ENCODE data around the gene NOP53.

DNA sequence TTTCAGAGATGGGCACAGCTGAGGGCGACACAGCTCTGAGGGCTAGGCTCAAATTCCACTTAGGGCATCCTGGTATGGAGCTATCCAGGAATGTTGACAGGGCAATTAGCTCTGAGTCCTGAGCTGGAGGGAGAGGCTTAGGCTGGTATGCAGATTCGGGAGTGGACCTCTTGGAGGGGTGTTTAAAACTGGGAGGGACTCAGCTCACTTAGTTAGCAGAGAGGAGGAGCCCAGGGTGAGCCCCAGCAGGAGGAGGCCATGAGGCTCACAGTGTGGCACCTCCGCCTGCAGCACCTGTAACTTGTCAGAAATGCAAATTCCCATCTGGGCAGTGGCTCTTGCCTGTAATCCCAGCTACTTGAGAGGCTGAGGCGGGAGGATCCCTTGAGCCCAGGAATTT lies 10.2 kb upstream of the NOP53 start:
- TF ChIP-seq POLR2A (IDR thresholded peaks at IDR 0.05; ENCODE audit: insufficient read depth in 1 of 2, low read depth in 2 of 2, low read length in 2 of 2) (no peak), EZH2 (conservative IDR thresholded peaks at IDR 0.05; ENCODE audit: low read depth, low read length) (no peak), ATF1 (CRISPR knock-in tag; IDR thresholded peaks at IDR 0.05) (no peak), TAF1 (CRISPR knock-in tag; IDR thresholded peaks at IDR 0.05) (no peak), TCF12 (IDR thresholded peaks at IDR 0.05) (no peak), TCF12 (CRISPR knock-in tag; IDR thresholded peaks at IDR 0.05) (no peak), PAX8 (CRISPR knock-in tag; IDR thresholded peaks at IDR 0.05; ENCODE audit: borderline replicate concordance) (no peak)
- TF ChIP-seq, protein P1, sequence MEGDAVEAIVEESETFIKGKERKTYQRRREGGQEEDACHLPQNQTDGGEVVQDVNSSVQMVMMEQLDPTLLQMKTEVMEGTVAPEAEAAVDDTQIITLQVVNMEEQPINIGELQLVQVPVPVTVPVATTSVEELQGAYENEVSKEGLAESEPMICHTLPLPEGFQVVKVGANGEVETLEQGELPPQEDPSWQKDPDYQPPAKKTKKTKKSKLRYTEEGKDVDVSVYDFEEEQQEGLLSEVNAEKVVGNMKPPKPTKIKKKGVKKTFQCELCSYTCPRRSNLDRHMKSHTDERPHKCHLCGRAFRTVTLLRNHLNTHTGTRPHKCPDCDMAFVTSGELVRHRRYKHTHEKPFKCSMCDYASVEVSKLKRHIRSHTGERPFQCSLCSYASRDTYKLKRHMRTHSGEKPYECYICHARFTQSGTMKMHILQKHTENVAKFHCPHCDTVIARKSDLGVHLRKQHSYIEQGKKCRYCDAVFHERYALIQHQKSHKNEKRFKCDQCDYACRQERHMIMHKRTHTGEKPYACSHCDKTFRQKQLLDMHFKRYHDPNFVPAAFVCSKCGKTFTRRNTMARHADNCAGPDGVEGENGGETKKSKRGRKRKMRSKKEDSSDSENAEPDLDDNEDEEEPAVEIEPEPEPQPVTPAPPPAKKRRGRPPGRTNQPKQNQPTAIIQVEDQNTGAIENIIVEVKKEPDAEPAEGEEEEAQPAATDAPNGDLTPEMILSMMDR (CRISPR knock-in tag; IDR thresholded peaks at IDR 0.05) = no peak
- TF ChIP-seq, protein P2, sequence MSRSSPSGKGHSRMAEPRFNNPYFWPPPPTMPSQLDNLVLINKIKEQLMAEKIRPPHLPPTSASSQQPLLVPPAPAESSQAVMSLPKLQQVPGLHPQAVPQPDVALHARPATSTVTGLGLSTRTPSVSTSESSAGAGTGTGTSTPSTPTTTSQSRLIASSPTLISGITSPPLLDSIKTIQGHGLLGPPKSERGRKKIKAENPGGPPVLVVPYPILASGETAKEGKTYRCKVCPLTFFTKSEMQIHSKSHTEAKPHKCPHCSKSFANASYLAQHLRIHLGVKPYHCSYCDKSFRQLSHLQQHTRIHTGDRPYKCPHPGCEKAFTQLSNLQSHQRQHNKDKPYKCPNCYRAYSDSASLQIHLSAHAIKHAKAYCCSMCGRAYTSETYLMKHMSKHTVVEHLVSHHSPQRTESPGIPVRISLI (CRISPR knock-in tag; IDR thresholded peaks at IDR 0.05; ENCODE audit: borderline replicate concordance) = no peak
